IMR-90 (cell line): Measurements from ENCODE around the gene DGKD.

Experiments
- CEBPB ChIP-seq: IDR thresholded peaks from 2 replicates; pipeline ENCODE4 v1.6.1; 2012; ENCODE audit warnings: low read depth, low read length, improper control_type of control experiment
- FOS ChIP-seq: fragments of 150-350 bp; IDR thresholded peaks from 2 replicates; pipeline ENCODE4 v1.6.1; 2016; ENCODE audit warnings: low read depth, low read length
- MAFK ChIP-seq: IDR thresholded peaks from 2 replicates; pipeline ENCODE4 v1.6.1; 2012; ENCODE audit warnings: low read depth, low read length, improper control_type of control experiment
- MXI1 ChIP-seq: IDR thresholded peaks from 2 replicates; pipeline ENCODE4 v1.6.1; 2012; ENCODE audit warnings: low read depth, mild to moderate bottlenecking, low read length, moderate library complexity, borderline replicate concordance
- NFE2L2 ChIP-seq: fragments of 150-350 bp; IDR thresholded peaks from 2 replicates; pipeline ENCODE4 v1.6.1; 2016; ENCODE audit warnings: low read depth, mild to moderate bottlenecking, low read length
- POLR2A ChIP-seq: IDR thresholded peaks from 2 replicates; pipeline ENCODE4 v1.6.1; 2012; ENCODE audit warnings: mild to moderate bottlenecking, low read depth, low read length
- RAD21 ChIP-seq: IDR thresholded peaks from 2 replicates; pipeline ENCODE4 v1.6.1; 2012; ENCODE audit warnings: low read length, improper control_type of control experiment
- RCOR1 ChIP-seq: IDR thresholded peaks from 2 replicates; pipeline ENCODE4 v1.6.1; 2012; ENCODE audit warnings: mild to moderate bottlenecking, low read length, improper control_type of control experiment; ENCODE audit not compliant: insufficient replicate concordance
- RFX5 ChIP-seq: IDR thresholded peaks from 2 replicates; pipeline ENCODE4 v1.8.0; 2012; ENCODE audit warnings: low read depth, mild to moderate bottlenecking, low read length, moderate library complexity
- SMC3 ChIP-seq: fragments of 150-350 bp; IDR thresholded peaks from 2 replicates; pipeline ENCODE4 v1.6.1; 2016; ENCODE audit warnings: low read depth, mild to moderate bottlenecking, antibody characterized with exemption, low read length, moderate library complexity
- USF2 ChIP-seq: fragments of 150-350 bp; IDR thresholded peaks from 2 replicates; pipeline ENCODE4 v1.6.1; 2017; ENCODE audit warnings: mild to moderate bottlenecking, antibody characterized with exemption, low read length, low read depth
- TF ChIP-seq, protein P1 (sequence below): conservative IDR thresholded peaks from 2 replicates; pipeline ENCODE4 v1.5.1; 2012; ENCODE audit warnings: mild to moderate bottlenecking, low read depth, low read length, improper control_type of control experiment
- TF ChIP-seq, protein P2 (sequence below): fragments of 150-350 bp; IDR thresholded peaks from 2 replicates; pipeline ENCODE4 v1.6.1; 2016; ENCODE audit warnings: low read depth, mild to moderate bottlenecking, low read length, moderate library complexity, borderline replicate concordance

DNA sequence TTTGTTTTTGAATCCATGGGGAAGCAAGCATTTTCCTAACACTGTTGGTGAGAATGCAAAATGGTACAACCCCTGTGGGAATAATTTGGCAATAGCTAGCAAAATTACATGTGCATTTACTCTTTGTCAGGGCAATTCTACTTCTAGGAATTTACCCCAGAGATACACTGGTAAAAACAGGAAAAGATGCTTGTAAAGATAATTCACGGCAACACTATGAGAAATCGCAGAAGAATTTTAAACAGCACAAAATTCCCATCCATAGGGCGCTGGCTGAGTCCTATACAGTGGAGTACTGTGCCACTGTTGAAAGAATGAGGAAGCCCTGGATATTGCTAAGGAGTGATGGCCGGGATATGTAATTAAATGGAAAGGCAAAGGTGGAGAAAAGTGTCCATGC is 75.8 kb downstream of the DGKD start:
- TF ChIP-seq POLR2A (no peak), RAD21 (no peak), RFX5 (no peak), RCOR1 (no peak), MXI1 (no peak), USF2 (no peak), CEBPB (peak; percentile 11; the same call in 1 of the 2 replicates), SMC3 (no peak), MAFK (no peak), NFE2L2 (no peak), FOS (no peak)
- TF ChIP-seq, protein P1, sequence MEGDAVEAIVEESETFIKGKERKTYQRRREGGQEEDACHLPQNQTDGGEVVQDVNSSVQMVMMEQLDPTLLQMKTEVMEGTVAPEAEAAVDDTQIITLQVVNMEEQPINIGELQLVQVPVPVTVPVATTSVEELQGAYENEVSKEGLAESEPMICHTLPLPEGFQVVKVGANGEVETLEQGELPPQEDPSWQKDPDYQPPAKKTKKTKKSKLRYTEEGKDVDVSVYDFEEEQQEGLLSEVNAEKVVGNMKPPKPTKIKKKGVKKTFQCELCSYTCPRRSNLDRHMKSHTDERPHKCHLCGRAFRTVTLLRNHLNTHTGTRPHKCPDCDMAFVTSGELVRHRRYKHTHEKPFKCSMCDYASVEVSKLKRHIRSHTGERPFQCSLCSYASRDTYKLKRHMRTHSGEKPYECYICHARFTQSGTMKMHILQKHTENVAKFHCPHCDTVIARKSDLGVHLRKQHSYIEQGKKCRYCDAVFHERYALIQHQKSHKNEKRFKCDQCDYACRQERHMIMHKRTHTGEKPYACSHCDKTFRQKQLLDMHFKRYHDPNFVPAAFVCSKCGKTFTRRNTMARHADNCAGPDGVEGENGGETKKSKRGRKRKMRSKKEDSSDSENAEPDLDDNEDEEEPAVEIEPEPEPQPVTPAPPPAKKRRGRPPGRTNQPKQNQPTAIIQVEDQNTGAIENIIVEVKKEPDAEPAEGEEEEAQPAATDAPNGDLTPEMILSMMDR: no peak
- TF ChIP-seq, protein P2, sequence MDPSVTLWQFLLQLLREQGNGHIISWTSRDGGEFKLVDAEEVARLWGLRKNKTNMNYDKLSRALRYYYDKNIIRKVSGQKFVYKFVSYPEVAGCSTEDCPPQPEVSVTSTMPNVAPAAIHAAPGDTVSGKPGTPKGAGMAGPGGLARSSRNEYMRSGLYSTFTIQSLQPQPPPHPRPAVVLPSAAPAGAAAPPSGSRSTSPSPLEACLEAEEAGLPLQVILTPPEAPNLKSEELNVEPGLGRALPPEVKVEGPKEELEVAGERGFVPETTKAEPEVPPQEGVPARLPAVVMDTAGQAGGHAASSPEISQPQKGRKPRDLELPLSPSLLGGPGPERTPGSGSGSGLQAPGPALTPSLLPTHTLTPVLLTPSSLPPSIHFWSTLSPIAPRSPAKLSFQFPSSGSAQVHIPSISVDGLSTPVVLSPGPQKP: no peak
